ENCODE measurements around the gene SLC23A3.

The SLC23A3 gene, protein sequence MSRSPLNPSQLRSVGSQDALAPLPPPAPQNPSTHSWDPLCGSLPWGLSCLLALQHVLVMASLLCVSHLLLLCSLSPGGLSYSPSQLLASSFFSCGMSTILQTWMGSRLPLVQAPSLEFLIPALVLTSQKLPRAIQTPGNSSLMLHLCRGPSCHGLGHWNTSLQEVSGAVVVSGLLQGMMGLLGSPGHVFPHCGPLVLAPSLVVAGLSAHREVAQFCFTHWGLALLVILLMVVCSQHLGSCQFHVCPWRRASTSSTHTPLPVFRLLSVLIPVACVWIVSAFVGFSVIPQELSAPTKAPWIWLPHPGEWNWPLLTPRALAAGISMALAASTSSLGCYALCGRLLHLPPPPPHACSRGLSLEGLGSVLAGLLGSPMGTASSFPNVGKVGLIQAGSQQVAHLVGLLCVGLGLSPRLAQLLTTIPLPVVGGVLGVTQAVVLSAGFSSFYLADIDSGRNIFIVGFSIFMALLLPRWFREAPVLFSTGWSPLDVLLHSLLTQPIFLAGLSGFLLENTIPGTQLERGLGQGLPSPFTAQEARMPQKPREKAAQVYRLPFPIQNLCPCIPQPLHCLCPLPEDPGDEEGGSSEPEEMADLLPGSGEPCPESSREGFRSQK

GRCh38 chr2:219169930-219170654, at the start of gene SLC23A3:
Gene SLC23A3, minus strand, starts transcription at chr2:219170029. Its CDS starts 45 bp downstream, at chr2:219169984.
- no peak for DNase-seq (ENCODE audit: low read depth, low spot score)

DNA sequence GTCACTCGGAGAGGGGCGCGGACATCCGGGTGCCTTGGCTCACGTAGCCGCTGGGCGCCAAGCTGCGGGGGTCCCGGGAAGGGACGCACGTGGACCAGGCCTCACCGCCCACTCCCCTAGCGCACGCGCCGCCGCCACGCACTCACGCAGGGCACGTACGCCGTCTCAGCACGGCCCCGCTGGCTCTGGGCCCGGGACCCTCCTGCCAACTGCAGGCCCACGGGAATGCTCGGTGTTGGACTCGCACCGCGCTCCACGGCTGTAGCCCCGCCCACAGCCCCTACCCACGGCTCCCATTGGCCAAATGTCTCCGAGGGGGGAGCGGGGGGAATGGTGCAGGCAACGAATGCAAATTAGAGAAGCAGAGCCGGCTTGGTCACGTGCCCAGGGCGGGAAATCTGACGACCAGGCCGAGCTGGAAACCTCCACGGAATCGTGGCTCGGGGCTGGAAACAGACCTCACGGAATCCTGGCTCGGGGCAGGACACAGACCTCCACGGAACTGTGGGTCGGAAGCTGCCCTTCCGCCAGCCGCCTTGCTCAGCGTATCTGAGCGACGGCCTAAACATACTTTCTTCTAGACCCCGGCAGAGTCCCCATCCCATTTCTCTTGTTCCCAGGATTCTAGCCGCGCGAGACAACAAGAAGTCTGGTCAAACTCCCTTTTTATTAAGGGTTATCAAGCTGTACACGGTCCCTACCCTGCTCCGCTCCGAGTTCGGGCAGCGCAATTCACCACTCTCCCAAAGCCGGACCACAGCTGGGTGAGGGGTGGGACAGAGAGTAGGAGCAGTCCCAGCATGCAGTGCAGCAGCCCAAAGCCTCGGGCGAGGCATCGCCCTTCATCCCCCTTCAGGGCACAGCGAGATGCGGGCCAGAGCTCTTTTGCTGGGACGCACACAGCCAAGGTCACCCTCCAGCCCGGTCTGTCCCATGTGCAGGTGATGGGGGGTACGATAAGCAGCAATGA, 49.2 kb upstream of the SLC23A3 start, which contains the start of gene ABCB6:
Gene ABCB6, minus strand, starts transcription at position 227 of the 970 bp plus-strand sequence. CDS start 285 bp downstream, outside the sequence.
- DNase-seq (ENCODE audit: low read depth, low spot score) = peak; percentile 72

DNA sequence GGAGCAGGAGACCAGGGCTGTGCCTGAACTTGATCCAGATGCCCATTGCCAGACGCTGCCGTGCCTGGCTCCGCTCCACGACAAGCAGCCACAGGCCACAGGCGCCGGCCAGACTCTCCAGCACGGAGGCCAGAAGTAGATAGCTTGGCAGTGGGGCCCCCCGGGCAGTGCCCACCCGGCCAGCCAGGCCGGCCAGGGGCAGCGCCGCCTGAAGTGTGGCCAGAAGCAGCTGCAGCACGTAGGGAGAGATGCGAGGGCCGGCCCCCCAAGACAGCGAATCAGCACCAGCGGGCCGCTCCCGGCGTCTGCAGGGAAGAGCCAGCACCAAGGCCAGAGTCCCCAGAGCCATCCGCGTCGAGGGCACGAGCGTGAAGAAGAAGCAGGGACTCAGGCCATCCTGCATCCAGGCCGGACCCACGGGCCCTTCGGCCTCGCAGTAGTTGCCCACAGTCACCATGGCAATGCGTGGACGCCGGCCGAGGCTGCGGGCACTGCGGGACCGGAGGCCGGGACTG, 48.4 kb upstream of the SLC23A3 start:
- peak; percentile 68 for DNase-seq (ENCODE audit: low read depth, low spot score)

DNA sequence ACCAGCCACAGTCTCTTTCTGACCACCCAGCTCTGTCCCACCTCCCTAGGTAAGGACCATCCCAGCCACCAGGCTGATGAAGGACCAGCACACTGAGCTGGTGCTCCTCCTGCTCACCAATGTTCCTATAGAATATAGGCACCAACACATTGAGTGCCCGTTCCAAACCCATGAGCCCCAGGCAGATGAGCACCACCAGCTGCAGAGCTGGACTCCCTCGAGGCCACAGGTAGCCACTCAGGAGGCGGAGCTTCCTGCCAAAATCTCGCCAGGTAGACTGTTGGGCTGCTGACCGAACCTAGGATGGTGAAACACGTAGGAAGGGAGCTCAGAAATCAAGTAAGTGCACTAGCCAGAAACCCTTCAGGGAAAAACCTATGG, 46.7 kb upstream of the SLC23A3 start:
- DNase-seq (ENCODE audit: low read depth, low spot score) = no peak

- no peak for DNase-seq (ENCODE audit: low read depth, low spot score)
Measured at GRCh38 chr2:219215871-219216534, 46.2 kb upstream of the SLC23A3 start.

- no peak for DNase-seq (ENCODE audit: low read depth, low spot score)
Measured at GRCh38 chr2:219214786-219215185, 45.0 kb upstream of the SLC23A3 start.

GRCh38 chr2:219214141-219214540, 44.3 kb upstream of the SLC23A3 start:
- DNase-seq (ENCODE audit: low read depth, low spot score) = no peak

DNA sequence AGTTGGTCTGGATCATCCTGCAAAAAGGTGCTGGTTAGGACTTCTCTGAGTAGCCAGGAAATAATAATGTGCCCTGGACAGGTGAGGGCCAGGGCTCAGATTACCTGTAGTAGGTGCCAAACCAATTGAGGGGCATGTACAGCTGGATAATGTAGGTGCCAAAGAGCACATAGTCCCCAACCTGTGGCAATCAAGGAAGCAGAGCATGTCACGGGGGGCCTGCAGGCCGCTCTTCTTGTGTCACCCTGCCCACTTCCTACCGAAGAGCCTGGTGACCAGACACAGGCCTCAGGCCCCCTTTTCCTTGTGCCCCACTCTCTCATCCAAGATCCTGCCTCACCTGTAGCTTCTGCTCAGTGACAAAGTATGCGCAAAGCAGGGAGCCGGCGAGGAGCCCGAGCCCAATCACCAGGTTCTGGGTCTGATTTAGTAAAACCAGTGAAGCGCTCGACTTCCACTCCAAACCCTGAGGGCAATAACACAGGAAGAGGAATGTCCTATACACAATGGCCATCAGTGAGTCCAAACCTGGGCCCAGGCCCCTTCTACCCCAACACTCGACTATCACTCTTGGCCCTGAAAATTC, 43.8 kb upstream of the SLC23A3 start:
- no peak for DNase-seq (ENCODE audit: low read depth, low spot score)

DNA sequence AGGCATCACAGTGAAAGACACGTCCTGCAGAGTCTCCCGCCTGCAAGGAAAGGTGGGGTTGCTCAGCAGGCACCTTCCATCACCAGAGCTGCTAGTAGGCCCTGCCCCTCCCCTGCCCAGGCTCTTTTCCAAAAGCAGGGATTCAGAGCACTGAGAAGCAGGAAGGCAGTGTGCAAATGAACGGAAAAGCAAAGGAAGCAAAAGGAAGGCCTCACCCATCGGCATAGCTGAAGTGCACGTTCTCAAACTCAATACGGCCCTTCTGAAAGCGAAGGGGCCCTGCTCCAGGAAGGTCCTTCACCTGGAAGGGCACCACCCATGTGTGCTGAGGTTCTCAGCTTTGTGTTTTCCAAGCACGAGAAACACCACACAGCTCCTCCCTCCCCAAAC, 43.2 kb upstream of the SLC23A3 start:
- DNase-seq (ENCODE audit: low read depth, low spot score) = no peak

DNA sequence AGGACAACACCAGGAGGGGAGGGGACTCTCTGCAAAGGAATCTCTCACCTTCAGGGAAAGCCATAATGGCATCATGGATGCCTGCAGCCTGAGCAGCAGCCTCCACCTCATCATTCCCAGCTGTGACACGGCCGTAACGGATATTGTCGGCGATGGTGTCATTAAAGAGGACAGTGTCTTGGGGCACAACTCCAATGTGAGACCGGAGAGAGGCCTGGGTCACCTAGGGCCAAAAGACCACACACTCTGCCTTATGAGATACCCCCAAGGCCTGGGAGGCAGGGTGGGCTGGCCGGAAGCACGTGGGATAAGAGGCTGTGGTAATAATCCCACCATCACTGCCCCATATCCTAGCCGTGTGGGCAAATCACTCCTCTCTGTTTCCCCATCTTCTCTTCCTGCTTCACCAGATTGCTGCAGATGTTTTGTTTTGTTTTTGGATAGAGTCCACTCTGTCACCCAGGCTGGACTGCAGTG, 41.1 kb upstream of the SLC23A3 start:
- no peak for DNase-seq (ENCODE audit: low read depth, low spot score)

DNA sequence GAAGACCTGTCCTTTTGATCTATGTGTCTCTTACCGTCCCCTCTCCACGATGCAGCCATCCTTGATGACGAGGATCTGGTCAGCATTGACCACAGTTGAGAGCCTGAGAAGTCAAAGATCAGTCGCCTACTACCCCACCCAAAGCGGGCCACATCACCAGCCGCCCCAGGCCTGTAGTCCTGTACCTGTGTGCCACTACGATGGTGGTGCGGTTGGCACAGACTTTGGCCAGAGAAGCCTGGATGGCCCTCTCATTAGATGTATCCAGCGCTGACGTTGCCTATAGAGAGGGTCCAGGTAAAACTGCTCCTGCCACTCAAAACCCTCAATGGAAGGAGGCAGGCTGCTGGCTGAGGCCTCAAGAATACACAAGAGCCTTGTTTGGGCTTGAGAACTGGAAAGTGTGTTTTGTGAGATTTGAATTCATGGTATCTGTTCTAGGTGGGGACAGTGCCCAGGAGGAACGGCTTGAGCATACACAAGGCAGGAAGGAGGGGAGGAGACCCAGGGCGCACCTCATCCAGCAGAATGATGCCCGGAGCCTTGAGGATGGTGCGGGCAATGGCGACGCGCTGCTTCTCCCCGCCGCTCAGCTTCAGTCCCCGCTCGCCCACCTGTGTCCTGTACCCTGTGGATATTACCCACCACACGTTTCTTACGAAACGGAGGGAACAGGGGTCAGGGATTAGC, 40.5 kb upstream of the SLC23A3 start:
- no peak for DNase-seq (ENCODE audit: low read depth, low spot score)

DNA sequence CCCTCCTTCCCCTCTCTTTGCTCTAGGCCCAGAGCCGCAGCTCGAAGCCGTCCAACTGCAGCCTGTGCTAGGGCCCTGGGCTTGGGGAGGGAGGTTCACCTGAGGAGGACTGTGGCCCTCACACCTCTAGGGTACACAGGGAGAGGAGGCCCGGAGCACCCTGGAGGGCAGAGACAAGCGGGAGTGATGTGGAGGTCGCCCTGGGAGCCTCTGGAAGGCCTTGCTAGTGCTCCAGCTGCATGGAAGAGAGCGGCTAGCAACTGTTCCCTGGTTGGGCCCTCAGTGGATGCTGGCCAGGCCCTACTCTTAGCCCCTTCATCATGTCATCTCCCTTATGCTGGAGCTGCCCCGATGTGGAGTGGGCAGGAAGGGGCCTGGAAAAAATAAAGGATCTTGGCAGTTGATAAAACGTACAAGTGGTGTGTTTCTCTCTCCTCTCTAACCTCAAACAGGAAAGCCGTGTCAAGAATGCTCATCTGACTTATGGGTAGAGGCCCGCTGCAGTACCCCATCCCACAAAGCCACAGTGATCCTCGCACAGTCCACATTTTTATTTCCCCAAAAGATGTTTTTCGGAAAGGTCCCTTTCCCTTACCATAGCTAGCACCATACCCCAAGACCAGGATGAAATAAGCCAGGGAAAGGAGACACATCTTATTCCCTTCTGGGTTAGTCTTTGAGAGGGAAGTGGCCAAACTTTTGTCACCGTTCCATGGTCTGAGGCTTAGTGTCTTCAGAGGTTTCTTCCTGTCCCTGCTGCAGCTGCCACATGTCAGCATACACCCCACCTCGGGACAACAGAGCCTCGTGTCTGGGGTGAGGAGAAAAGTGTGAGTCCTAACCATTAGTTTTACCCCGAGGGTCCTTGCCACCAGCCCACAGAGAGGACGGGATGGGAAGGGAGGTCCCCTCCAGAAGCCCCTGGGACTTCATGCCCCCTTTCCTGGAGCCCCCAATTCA, 39.7 kb upstream of the SLC23A3 start:
- no peak for DNase-seq (ENCODE audit: low read depth, low spot score)

DNA sequence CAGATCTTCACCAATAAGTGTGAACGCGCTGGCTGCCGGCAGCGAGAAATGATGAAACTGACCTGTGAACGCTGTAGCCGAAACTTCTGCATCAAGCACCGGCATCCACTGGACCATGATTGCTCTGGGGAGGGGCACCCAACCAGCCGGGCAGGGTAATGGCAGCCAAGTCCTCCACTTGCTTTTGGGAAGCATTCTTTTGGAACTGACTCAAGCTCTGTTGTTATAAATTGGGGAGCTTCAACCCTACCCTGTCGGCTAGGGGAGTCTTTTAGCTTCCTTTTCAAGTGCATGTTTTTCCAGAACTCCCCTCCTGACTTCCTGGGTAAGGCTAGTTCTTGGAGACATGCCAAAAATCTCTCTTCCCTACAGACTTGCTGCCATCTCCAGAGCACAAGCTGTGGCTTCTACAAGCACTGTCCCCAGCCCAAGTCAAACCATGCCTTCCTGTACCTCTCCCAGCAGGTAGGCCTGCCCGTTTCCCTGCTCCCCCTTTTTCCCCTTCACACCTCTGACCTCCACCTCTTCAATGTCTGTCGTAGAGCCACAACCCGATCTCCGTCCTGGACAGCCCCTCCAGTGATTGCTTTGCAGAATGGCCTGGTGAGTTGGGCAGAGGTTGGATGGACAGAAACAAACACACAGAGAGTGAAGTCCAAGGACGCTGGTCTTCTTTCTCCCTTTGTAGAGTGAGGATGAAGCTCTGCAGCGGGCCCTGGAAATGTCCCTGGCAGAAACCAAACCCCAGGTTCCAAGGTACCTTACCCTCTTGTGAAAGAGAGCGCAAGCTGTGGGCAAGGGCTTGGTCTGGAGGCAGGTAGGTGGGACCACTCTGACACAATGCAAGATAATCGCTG, 38.3 kb upstream of the SLC23A3 start:
- DNase-seq (ENCODE audit: low read depth, low spot score) = no peak

GRCh38 chr2:219207134-219207883, 37.5 kb upstream of the SLC23A3 start:
- DNase-seq (ENCODE audit: low read depth, low spot score) = no peak

- peak; percentile 73 for DNase-seq (ENCODE audit: low read depth, low spot score)
Measured at GRCh38 chr2:219206328-219207133, 36.7 kb upstream of the SLC23A3 start, which contains the start of gene ZFAND2B. Gene ZFAND2B, plus strand, starts transcription at chr2:219206782. Its CDS starts 206 bp downstream, at chr2:219206988.

- no peak for DNase-seq (ENCODE audit: low read depth, low spot score)
Measured at GRCh38 chr2:219205981-219206327, 36.1 kb upstream of the SLC23A3 start.
